HFF-Myc (cell line): Measurements from ENCODE around the gene ULK2.
A peak's percentile ranks its signal among the peaks of the same experiment; 100 is the strongest.
"Not testable (repeated sequence)": the region's sequence is repeated elsewhere in the genome, so short reads cannot be mapped to it uniquely, and the experiment has no call there.

Experiments
- DNase-seq: peaks from one replicate; pipeline ENCODE4 v3.0.0-alpha.2; 2011; ENCODE audit warnings: low read depth; ENCODE audit errors: extremely low read depth
- H3K4me3 ChIP-seq: replicated peaks from 2 replicates; pipeline ENCODE4 v1.5.1; 2011; ENCODE audit warnings: low read depth, mild to moderate bottlenecking, control low read depth, low read length
- TF ChIP-seq, protein P1 (sequence below): IDR thresholded peaks from 2 replicates; pipeline ENCODE4 v1.5.1; 2012; ENCODE audit warnings: mild to moderate bottlenecking, low read depth, low read length, control low read depth; ENCODE audit errors: missing control alignments

The ULK2 gene

DNA sequence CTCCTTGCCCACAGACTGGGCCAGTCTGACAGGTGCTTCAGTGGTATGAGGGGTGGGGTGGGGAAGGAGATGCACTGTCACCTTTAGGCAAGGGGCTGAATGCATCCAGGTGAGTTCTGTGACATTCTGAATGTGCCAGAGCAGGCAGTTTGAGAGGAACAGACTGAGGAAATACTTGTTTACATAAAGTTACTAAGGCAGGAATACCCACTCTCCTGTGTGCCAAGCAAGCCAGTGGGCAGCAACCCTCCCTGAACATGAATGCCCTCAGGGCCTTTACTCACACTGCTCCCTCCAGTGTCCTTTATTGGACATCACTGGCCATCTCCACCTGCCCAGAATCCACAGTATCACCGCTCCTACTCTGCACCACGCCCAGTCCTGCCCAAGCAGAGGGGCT lies 33.1 kb upstream of the ULK2 start:
- DNase-seq = no peak
- TF ChIP-seq, protein P1, sequence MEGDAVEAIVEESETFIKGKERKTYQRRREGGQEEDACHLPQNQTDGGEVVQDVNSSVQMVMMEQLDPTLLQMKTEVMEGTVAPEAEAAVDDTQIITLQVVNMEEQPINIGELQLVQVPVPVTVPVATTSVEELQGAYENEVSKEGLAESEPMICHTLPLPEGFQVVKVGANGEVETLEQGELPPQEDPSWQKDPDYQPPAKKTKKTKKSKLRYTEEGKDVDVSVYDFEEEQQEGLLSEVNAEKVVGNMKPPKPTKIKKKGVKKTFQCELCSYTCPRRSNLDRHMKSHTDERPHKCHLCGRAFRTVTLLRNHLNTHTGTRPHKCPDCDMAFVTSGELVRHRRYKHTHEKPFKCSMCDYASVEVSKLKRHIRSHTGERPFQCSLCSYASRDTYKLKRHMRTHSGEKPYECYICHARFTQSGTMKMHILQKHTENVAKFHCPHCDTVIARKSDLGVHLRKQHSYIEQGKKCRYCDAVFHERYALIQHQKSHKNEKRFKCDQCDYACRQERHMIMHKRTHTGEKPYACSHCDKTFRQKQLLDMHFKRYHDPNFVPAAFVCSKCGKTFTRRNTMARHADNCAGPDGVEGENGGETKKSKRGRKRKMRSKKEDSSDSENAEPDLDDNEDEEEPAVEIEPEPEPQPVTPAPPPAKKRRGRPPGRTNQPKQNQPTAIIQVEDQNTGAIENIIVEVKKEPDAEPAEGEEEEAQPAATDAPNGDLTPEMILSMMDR = no peak
- no peak overlapping the region for H3K4me3 ChIP-seq

DNA sequence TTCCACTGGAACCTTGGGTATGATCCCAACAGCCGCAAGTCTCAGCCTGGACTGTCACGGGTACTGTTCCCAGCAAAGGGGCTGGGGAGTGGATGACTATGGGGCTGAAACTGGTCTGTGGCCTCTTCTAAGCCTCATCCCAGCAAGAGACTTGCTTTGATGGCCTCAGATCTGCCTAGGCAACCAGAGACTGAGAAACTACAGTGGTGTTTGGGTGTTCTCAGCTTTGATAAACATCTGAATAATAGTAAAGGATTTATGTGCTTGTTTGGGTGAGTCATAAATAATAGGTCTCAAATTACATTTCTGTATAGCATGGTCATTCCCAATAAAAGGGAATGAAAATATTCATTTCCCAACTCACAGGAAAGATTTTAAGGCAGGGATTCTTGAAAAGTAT lies 30.2 kb upstream of the ULK2 start:
- TF ChIP-seq, protein P1 = no peak
- no peak overlapping the region for H3K4me3 ChIP-seq
- peak; percentile 55 for DNase-seq

DNA sequence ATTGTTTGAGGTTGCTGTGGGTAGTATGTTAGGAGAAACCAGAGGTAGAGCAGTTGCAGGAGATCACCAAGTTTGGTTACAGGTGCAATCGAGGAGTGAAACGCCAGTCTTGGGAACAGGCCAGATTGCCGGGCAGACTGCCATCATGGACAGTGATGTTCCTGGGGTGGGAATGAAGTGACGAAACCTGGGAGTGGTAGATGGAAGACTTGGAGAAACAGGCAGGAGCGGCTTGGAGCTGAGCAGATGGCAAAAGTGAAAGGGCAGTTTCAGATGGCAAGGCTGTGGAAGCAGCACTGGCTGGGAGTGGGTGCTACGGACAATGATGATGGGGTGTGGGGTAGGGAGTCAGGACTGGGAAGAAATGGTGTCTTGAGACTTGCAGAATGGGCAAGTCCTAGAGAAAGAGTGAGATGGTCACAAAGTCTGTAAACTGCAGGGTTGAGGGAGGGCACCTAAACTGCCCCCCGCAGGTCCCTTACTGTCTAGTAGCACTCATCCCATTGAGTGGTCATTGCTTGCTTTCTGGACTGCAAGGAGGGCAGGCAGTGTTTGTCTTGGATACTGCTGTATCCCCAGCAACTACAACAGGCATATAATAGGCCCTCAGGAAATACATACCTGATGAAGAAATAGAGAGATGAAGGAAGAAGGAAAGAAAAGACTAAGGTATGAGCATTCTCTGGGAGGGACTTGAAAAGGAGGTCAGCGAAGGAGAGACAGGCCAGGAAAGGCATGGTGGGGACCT lies 29.5 kb upstream of the ULK2 start:
- DNase-seq = no peak
- TF ChIP-seq, protein P1 = no peak

DNA sequence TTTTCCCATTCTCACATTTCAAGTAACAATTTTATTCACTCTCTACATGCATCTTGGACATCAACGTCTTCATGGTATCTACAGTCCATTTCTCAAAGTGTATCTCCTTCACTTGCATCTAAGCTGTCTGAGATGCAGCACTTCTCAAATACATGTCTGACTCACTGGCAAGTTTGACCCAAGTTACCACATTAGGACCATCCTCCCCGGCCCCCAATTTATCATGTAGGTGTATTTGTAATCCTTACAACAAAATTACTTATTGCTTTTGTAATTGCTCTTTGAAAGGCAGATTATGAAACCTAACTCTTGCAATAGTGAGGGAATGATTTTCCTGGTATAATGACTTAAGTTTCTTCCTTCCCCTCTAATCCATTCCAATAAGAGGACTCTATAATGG lies 28.9 kb upstream of the ULK2 start:
- TF ChIP-seq, protein P1 = no peak
- DNase-seq = no peak
- no peak overlapping the region for H3K4me3 ChIP-seq

More for the DNA sequence above, 29.5 kb upstream of the ULK2 start:
- no peak overlapping the region for H3K4me3 ChIP-seq

DNA sequence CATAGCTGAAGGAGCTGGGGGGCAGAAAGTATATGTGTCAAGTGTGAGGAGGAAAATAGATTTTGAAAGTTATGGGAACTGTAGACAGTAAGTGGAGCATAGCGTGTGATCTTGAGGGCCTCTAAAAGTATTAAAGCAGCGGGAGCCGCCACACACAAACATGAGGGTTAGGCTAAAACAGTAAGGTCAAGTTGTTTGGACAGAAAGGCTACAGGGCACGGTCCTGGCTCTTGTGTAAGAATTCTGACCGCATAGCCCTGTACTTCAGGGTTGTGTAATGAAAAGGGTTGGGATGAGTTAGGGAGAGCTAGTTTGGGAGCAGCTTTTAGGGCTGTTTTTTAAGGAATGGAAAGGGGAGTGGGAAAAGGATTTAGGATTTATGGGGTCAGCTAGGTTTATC lies 22.8 kb upstream of the ULK2 start:
- not testable (repeated sequence) for H3K4me3 ChIP-seq, DNase-seq

DNA sequence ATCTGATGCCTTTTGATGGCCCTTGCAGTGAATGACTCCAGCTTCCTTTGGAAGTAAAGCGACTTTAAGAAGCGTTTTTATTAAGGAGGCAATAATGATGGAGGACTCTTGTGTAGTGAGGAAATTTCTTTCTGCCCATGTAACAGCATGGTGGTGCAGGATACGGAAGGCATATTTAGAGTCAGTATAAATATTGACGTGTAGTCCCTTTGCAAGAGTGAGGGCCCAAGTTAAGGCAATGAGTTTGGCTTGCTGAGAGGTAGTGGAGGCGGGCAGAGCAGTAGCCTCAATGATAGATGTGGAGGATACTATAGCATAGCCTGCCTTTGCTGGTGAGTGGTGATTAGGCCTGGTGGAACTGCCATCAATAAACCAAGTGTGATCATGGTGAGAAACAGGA lies 22.3 kb upstream of the ULK2 start:
- DNase-seq, H3K4me3 ChIP-seq: not testable (repeated sequence)

DNA sequence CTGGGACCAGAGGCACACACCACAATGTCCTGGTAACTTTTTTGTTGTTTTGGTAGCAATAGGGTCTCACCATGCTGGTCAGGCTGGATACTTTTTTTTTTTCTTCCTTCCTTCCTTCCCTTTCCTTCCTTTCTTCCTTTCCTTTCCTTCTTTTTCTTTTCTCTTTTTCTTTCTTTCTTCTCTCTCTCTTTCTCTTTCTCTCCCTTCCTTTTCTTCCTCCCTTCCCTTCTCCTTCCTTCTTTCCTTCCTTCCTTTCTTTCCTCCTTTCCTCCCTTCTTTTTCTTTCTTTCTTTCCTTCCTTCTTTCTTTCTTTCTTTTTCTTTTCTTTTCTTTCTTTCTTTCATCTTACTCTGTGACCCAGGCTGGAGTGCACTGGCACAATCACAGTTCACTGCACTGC lies 18.4 kb upstream of the ULK2 start:
- no peak overlapping the region for H3K4me3 ChIP-seq
- TF ChIP-seq, protein P1 = no peak
- no peak for DNase-seq

DNA sequence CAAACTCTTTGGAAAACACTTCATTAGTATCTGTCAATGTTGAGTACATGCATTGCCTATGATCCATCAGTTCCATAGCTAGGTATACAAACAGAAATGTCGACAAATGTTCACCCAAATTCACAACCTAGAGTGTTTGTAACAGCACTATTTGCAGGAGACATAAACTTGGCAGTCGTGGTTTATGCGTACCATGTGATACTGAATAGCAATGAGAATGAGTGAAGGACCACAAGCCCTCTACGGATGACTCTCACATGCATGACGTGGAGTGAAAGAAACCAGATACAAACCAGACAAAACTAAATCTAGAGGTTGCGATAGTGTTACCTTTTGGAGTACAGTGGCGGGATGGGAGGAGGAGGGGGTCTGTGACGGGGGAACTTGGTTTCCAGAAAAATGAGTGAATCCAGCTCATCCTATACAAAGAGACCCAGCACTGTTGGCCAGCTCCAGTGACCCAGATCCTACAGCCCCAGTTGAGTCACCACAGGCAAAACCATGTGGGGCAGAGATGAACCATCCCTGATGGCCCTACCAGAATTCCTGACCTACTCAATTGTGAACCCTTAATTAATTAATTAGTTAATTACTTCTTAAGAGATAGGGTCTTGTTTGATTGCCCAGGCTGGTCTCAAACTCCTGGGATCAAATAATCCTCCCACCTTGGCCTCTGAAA lies 15.9 kb upstream of the ULK2 start:
- TF ChIP-seq, protein P1 = no peak

More for the DNA sequence above, 15.9 kb upstream of the ULK2 start:
- H3K4me3 ChIP-seq = no peak overlapping the region
- no peak for DNase-seq
